Astrocyte of the cerebellum (primary cell): ENCODE results near the gene GNL2.
"Not testable (repeated sequence)": the region's sequence is repeated elsewhere in the genome, so short reads cannot be mapped to it uniquely, and the experiment has no call there.

Source experiments
- DNase-seq: peaks from one replicate; pipeline ENCODE4 v3.0.0-alpha.2; 2011; ENCODE audit warnings: low read depth
- H3K4me3 ChIP-seq: 2 replicates; pipeline ENCODE4 v1.5.1; 2011; ENCODE audit warnings: mild to moderate bottlenecking, low read depth, low read length, moderate library complexity
- CTCF ChIP-seq: IDR thresholded peaks from 2 replicates; pipeline ENCODE4 v1.5.1; 2012; ENCODE audit warnings: low read length, low read depth, moderate library complexity, mild to moderate bottlenecking; ENCODE audit errors: missing control alignments
- in situ Hi-C: cut with HindIII; loops from 2 replicates; pipeline ENCODE4 v1.10.0; 2017; ENCODE audit warnings: low sequenced_read_pairs

GNL2 gene

GRCh38 chr1:37553927-37554808 lies 41.6 kb downstream of the GNL2 start, which contains the start of gene SNIP1:
SNIP1 (minus strand) TSS chr1:37554293; CDS start chr1:37554229, 64 bp downstream.
- peak within 1 kb of the TSS; percentile 98 for H3K4me3 ChIP-seq
- TF ChIP-seq CTCF: no peak
- peak; percentile 76 for DNase-seq
- in situ Hi-C loops: loop anchor here (10.0 kb wide), 1 partner anchor 59 kb away; no protein-coding TSS in a partner anchor

- peak overlapping the region; percentile 98 for H3K4me3 ChIP-seq
- in situ Hi-C loops: loop anchor here (10.0 kb wide), 1 partner anchor 59 kb away; no protein-coding TSS in a partner anchor
- TF ChIP-seq CTCF: no peak
- DNase-seq: no peak
Observed at GRCh38 chr1:37553598-37553926, 42.2 kb downstream of the GNL2 start.

GRCh38 chr1:37549341-37549740 lies 46.4 kb downstream of the GNL2 start:
- in situ Hi-C loops: no loop called here
- no peak overlapping the region for H3K4me3 ChIP-seq
- TF ChIP-seq CTCF: no peak
- no peak for DNase-seq

GRCh38 chr1:37545019-37545418 lies 50.7 kb downstream of the GNL2 start:
- no peak for DNase-seq
- no peak overlapping the region for H3K4me3 ChIP-seq
- in situ Hi-C loops: no loop called here
- no peak for TF ChIP-seq CTCF

- H3K4me3 ChIP-seq: no peak overlapping the region
- in situ Hi-C loops: no loop called here
- TF ChIP-seq CTCF: no peak
- DNase-seq: no peak
Observed at GRCh38 chr1:37544530-37544929, 51.2 kb downstream of the GNL2 start.

GRCh38 chr1:37540036-37540785 lies 55.5 kb downstream of the GNL2 start:
- DNase-seq: no peak
- in situ Hi-C loops: no loop called here
- H3K4me3 ChIP-seq: no peak overlapping the region
- no peak for TF ChIP-seq CTCF

- in situ Hi-C loops, H3K4me3 ChIP-seq, DNase-seq: not testable (repeated sequence)
Observed at GRCh38 chr1:37539154-37539553, 56.6 kb downstream of the GNL2 start.
